GM03348 (cell line): ENCODE results near the gene DCTN1.
"Not testable (repeated sequence)": the region's sequence is repeated elsewhere in the genome, so short reads cannot be mapped to it uniquely, and the experiment has no call there.

ENCODE experiments used
- DNase-seq: peaks from one replicate; pipeline ENCODE4 v3.0.0; 2012; ENCODE audit warnings: low spot score

Gene DCTN1

GRCh38 chr2:74369976-74370375 lies 10.1 kb downstream of the DCTN1 start:
- no peak for DNase-seq

GRCh38 chr2:74368499-74368898 lies 11.6 kb downstream of the DCTN1 start:
- no peak for DNase-seq

- no peak for DNase-seq
These were observed 12.3 kb downstream of the DCTN1 start for GRCh38 chr2:74367789-74368188.

- no peak for DNase-seq
These were observed 14.1 kb downstream of the DCTN1 start for GRCh38 chr2:74366036-74366435.

- no peak for DNase-seq
These were observed 15.3 kb downstream of the DCTN1 start for GRCh38 chr2:74364533-74365505.

GRCh38 chr2:74361327-74361726 lies 18.8 kb downstream of the DCTN1 start:
- DNase-seq = no peak

GRCh38 chr2:74357627-74358026 lies 22.5 kb downstream of the DCTN1 start:
- DNase-seq = no peak

- no peak for DNase-seq
These were observed 30.2 kb downstream of the DCTN1 start for GRCh38 chr2:74349889-74350288.

- no peak for DNase-seq
These were observed 32.4 kb downstream of the DCTN1 start for GRCh38 chr2:74347742-74348141.

GRCh38 chr2:74347303-74347702 lies 32.8 kb downstream of the DCTN1 start:
- no peak for DNase-seq

- DNase-seq = no peak
These were observed 34.7 kb downstream of the DCTN1 start for GRCh38 chr2:74345272-74345943.

GRCh38 chr2:74343316-74343715 lies 36.8 kb downstream of the DCTN1 start, which contains the start of gene SLC4A5:
SLC4A5 (minus strand) TSS chr2:74343416; CDS start chr2:74315023, 28,393 bp downstream.
- DNase-seq = no peak

GRCh38 chr2:74336227-74336626 lies 43.9 kb downstream of the DCTN1 start:
- not testable (repeated sequence) for DNase-seq

- DNase-seq = peak; percentile 91
These were observed 45.2 kb downstream of the DCTN1 start for GRCh38 chr2:74334931-74335333.

GRCh38 chr2:74333896-74334586 lies 46.1 kb downstream of the DCTN1 start:
- DNase-seq = no peak

GRCh38 chr2:74333175-74333574 lies 46.9 kb downstream of the DCTN1 start:
- peak; percentile 60 for DNase-seq

- DNase-seq = no peak
These were observed 47.4 kb downstream of the DCTN1 start for GRCh38 chr2:74332550-74333174.

- no peak for DNase-seq
These were observed 51.5 kb downstream of the DCTN1 start for GRCh38 chr2:74328573-74328972.

GRCh38 chr2:74328074-74328473 lies 52.0 kb downstream of the DCTN1 start:
- no peak for DNase-seq

GRCh38 chr2:74327627-74328026 lies 52.5 kb downstream of the DCTN1 start:
- DNase-seq = no peak

- DNase-seq = no peak
These were observed 52.9 kb downstream of the DCTN1 start for GRCh38 chr2:74327199-74327598.

- no peak for DNase-seq
These were observed 54.3 kb downstream of the DCTN1 start for GRCh38 chr2:74325815-74326214.
